GM12878 (cell line): ENCODE data around the gene MBNL1.

Experiments used
- BHLHE40 ChIP-seq, 2 experiments: fragments of 450-650 bp in 1 of 2; IDR thresholded peaks; 2 replicates each; pipeline ENCODE4 v1.6.1; 2011 to 2017; ENCODE audit warnings: low read depth in 2 of 2, borderline replicate concordance in 1 of 2, improper control_type of control experiment in 1 of 2, low read length in 1 of 2, mild to moderate bottlenecking in 1 of 2
- BRCA1 ChIP-seq: IDR thresholded peaks from 2 replicates; pipeline ENCODE4 v1.6.1; 2011; ENCODE audit warnings: low read depth, low read length, improper control_type of control experiment
- CBX3 ChIP-seq: fragments of 200-600 bp; sonication (generic); IDR thresholded peaks from 2 replicates; pipeline ENCODE4 v1.6.1; 2016; ENCODE audit warnings: low read depth, borderline replicate concordance
- EZH2 ChIP-seq: IDR thresholded peaks from 2 replicates; pipeline ENCODE4 v1.6.1; 2012; ENCODE audit warnings: low read depth, mild to moderate bottlenecking, control low read depth, inconsistent platforms, low read length, borderline replicate concordance; ENCODE audit not compliant: control insufficient read depth
- POLR2A ChIP-seq: IDR thresholded peaks from 2 replicates; pipeline ENCODE4 v1.6.1; 2011; ENCODE audit warnings: low read depth, mild to moderate bottlenecking, low read length
- POLR2AphosphoS5 ChIP-seq: IDR thresholded peaks from 2 replicates; pipeline ENCODE4 v1.6.1; 2011; ENCODE audit warnings: mild to moderate bottlenecking, low read length, inconsistent platforms
- RAD21 ChIP-seq: IDR thresholded peaks from 2 replicates; pipeline ENCODE4 v1.6.1; 2011; ENCODE audit warnings: mild to moderate bottlenecking, low read depth, low read length, moderate library complexity; ENCODE audit not compliant: insufficient read depth
- RFX5 ChIP-seq: IDR thresholded peaks from 2 replicates; pipeline ENCODE4 v1.6.1; 2011; ENCODE audit warnings: low read depth, low read length, improper control_type of control experiment
- SP1 ChIP-seq: IDR thresholded peaks from one replicate; pipeline ENCODE4 v1.6.1; 2011; ENCODE audit warnings: low read depth, low read length
- TAF1 ChIP-seq: IDR thresholded peaks from 2 replicates; pipeline ENCODE4 v1.6.1; 2011; ENCODE audit warnings: mild to moderate bottlenecking, low read depth, low read length, borderline replicate concordance
- TF ChIP-seq, protein P1 (sequence below): fragments of 450-650 bp; formaldehyde crosslinking; IDR thresholded peaks from 2 replicates; pipeline ENCODE4 v1.5.0; 2022; ENCODE audit warnings: mild to moderate bottlenecking, missing genetic modification characterization
- TF ChIP-seq, protein P2 (sequence below), 3 experiments: IDR thresholded peaks in 2 of 3; conservative IDR thresholded peaks in 1 of 3; 2 replicates each; pipeline ENCODE4 v1.5.1; 2011; ENCODE audit warnings: low read depth in 3 of 3, low read length in 3 of 3, mild to moderate bottlenecking in 3 of 3, control low read depth in 2 of 3, moderate library complexity in 2 of 3, inconsistent platforms in 1 of 3, mixed read lengths in 1 of 3; ENCODE audit not compliant: control insufficient read depth in 2 of 3, insufficient read depth in 1 of 3; ENCODE audit errors: extremely low read depth in 1 of 3
- TF ChIP-seq, protein P3 (sequence below): IDR thresholded peaks from 2 replicates; pipeline ENCODE4 v1.6.1; 2011; ENCODE audit warnings: mild to moderate bottlenecking, low read depth, low read length, moderate library complexity; ENCODE audit not compliant: insufficient replicate concordance

DNA sequence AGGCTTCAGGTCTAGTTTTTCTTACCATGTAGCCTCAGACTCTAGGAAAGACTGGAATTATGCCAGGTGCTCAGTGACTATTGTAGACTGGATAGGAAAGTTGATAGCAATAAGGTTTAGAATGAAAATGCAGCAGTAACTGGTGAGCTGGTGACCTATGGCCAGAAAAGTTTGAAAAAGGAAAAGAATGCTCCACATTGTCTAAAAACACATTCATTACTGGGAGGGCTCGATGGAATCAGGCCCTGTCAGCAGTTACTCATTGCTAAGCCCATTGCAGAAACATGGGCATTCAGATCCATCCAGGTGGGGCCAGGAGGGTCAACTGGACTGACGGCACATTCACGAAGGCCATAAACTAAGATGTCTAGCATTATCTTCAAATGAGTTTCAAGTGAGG, 8.7 kb upstream of the MBNL1 start:
- TF ChIP-seq POLR2AphosphoS5 (no peak), BRCA1 (no peak), CBX3 (no peak), SP1 (no peak), RAD21 (no peak), TAF1 (no peak), EZH2 (no peak), RFX5 (no peak), POLR2A (no peak), BHLHE40 (IDR thresholded peaks at IDR 0.05; ENCODE audit: borderline replicate concordance in 1 of 2, low read depth in 2 of 2, low read length in 1 of 2) (no peak)
- TF ChIP-seq, protein P1, sequence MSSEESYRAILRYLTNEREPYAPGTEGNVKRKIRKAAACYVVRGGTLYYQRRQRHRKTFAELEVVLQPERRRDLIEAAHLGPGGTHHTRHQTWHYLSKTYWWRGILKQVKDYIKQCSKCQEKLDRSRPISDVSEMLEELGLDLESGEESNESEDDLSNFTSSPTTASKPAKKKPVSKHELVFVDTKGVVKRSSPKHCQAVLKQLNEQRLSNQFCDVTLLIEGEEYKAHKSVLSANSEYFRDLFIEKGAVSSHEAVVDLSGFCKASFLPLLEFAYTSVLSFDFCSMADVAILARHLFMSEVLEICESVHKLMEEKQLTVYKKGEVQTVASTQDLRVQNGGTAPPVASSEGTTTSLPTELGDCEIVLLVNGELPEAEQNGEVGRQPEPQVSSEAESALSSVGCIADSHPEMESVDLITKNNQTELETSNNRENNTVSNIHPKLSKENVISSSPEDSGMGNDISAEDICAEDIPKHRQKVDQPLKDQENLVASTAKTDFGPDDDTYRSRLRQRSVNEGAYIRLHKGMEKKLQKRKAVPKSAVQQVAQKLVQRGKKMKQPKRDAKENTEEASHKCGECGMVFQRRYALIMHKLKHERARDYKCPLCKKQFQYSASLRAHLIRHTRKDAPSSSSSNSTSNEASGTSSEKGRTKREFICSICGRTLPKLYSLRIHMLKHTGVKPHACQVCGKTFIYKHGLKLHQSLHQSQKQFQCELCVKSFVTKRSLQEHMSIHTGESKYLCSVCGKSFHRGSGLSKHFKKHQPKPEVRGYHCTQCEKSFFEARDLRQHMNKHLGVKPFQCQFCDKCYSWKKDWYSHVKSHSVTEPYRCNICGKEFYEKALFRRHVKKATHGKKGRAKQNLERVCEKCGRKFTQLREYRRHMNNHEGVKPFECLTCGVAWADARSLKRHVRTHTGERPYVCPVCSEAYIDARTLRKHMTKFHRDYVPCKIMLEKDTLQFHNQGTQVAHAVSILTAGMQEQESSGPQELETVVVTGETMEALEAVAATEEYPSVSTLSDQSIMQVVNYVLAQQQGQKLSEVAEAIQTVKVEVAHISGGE = no peak
- TF ChIP-seq, protein P2, sequence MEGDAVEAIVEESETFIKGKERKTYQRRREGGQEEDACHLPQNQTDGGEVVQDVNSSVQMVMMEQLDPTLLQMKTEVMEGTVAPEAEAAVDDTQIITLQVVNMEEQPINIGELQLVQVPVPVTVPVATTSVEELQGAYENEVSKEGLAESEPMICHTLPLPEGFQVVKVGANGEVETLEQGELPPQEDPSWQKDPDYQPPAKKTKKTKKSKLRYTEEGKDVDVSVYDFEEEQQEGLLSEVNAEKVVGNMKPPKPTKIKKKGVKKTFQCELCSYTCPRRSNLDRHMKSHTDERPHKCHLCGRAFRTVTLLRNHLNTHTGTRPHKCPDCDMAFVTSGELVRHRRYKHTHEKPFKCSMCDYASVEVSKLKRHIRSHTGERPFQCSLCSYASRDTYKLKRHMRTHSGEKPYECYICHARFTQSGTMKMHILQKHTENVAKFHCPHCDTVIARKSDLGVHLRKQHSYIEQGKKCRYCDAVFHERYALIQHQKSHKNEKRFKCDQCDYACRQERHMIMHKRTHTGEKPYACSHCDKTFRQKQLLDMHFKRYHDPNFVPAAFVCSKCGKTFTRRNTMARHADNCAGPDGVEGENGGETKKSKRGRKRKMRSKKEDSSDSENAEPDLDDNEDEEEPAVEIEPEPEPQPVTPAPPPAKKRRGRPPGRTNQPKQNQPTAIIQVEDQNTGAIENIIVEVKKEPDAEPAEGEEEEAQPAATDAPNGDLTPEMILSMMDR (IDR thresholded peaks at IDR 0.05 in 2 of 3, conservative IDR thresholded peaks at IDR 0.05 in 1 of 3; ENCODE audit: control insufficient read depth in 2 of 3, extremely low read depth in 1 of 3, insufficient read depth in 1 of 3, low read depth in 3 of 3, low read length in 3 of 3) = no peak
- TF ChIP-seq, protein P3, sequence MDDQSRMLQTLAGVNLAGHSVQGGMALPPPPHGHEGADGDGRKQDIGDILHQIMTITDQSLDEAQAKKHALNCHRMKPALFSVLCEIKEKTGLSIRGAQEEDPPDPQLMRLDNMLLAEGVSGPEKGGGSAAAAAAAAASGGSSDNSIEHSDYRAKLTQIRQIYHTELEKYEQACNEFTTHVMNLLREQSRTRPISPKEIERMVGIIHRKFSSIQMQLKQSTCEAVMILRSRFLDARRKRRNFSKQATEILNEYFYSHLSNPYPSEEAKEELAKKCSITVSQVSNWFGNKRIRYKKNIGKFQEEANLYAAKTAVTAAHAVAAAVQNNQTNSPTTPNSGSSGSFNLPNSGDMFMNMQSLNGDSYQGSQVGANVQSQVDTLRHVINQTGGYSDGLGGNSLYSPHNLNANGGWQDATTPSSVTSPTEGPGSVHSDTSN = no peak
